Left cardiac atrium (tissue), 4 donors: Measurements from ENCODE around the gene PPP1R36. TPM values are rescaled to one million over a fixed set of nuclear protein-coding genes. Genes with fewer than 3 reads are reported as not detected.
A peak's percentile ranks its signal among the peaks of the same experiment; 100 is the strongest.
"Not testable (repeated sequence)": the region's sequence is repeated elsewhere in the genome, so short reads cannot be mapped to it uniquely, and the experiment has no call there.

ENCODE experiments used
- ATAC-seq, 2 donors: fragments of 200-7000 bp; cut with Tn5 transposase; one replicate each; pipeline ENCODE4 v1.9.1; 2020; ENCODE audit warnings: mild to moderate bottlenecking in 2 of 2, moderate library complexity in 2 of 2
- DNase-seq: peaks from one replicate; pipeline ENCODE4 v3.0.0-alpha.2; 2020
- intact Hi-C, 2 donors: fragments of 100-400 bp; cut with DNase I; formaldehyde crosslinking; loops; one replicate each; pipeline versions ENCODE4 v1.14.1 to v1.15.1; 2022 to 2023
- total RNA-seq, 2 donors: library from RNA; stranded (reverse); fragmentation: NEBNext Ultra II Directional; extraction: Animal tissue kit (Norgen Biotek cat#: 25700); gene quantifications; one replicate each; pipeline ENCODE4 v1.2.1, GENCODE V29; 2021
- donor health status: DM: no; HTN: yes; CAD: no.
- donor health status: DM: no; HTN: yes; CAD: no; lungs with severe emphysema.
- donor health status: DM: yes; HTN: yes; CAD: no.
- donor health status: Dilated cardiomyopathy.

The PPP1R36 gene
- total RNA-seq, 2 donors from 2014 or later = 0.38 to 0.47 TPM

DNA sequence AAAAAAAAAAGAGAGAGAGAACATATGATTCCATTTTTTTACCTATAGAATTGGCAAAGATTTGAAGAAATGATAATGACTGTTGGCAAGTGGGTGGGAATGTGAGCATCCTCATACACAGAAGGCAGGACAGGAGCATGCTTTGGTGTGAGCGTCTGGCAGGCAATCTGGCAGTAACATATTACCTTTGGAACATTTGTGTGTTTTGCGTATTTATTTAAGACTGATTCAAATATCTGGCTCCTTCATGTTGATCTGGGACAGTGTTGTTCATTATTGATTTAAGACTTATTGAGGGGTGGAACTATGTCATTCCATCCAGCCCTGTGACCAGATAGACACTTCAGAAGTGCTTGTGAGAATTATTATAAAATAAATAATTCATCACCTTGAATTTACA is 53.1 kb downstream of the PPP1R36 start:
- DNase-seq = no peak
- ATAC-seq = no peak
- intact Hi-C loops = no loop called here

DNA sequence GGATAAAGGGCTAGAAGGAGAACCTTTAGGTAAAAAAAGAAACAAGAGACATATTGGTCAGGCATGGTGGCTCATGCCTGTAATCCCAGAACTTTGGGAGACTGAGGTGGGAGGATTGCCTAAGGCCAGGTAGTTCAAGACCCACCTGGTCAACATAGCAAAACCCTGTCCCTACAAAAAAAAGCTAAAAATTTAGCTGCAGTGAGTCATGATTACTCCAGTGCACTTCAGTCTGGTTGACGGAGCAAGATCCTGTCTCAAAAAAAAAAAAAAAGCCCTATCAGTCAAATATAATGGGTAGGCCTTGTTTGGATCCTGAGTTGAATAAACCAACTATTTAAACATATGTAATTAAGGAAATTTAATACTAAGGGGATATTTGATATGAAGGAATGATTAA is 54.2 kb downstream of the PPP1R36 start:
- ATAC-seq (no peak), DNase-seq (no peak)
- intact Hi-C loops = no loop called here

- DNase-seq (no peak), ATAC-seq (no peak)
- intact Hi-C loops = no loop called here
These were observed 55.1 kb downstream of the PPP1R36 start for GRCh38 chr14:64604881-64605280.

DNA sequence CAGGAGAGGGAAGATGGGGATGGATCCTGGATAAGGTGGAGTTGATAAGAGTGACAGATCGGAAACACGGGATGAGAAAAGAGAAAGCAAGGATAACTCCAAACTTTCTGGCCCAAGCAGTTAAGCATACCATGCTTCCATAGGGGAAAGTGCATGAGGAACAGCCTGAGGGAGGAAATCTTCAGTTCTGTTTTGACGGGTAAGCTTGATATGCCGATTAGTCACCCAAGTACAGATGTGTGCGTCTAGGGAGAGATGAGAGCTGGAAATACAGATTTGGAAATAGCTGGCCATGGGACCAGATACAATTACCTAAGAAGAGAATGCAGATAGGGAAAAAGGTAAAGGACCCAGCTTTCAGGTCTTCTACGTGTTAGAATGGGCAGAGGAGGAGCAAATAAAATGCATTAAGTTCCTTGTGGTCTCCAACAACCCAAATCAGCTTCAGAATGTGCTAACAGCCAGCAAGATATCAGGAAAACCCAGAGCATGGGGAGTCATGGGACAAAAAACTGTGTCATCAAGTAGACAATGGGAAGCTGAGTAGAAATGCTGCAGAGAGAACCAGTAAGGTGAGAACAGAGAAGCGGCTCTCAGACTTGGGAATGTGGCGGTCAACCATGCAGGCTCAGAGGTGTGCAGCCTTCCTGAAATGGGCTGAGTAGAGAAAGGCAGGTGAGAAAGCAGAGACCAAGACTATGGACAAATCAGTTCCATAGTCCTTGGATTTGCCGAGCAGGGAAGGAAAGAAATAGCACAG is 56.3 kb downstream of the PPP1R36 start:
- DNase-seq (no peak), ATAC-seq (no peak)
- intact Hi-C loops = no loop called here

DNA sequence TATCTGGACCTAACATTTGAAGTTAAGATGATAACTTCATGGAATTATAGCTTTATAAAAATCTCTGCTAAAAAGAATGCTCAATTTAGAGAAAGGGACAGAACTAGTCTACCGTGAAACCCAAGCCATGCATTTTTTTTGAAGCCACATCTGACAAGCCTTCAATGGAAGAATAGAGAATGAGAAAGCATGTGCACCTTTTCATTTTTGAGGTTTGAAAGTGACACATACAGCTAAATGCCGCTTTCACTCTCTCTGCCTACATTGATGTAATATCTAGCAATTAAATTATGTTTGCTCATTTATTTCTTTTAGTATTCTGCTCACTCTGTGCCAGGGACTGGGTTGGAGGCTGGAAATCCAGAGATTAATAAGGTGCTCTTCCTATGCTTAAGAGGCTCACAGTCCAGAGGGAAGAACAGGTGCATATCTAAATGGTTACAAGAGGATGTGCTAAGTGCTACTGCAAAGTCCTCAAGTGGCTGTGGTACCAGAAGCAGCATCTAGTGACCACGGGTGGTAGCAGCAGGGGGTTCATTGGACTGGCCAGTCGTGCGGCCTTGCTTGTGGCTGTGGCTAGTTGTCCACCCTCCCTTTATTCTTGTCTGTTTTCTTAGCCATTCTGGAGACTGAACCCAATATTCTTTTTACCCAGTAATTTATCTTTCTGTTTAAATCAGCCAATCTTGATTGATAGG is 60.4 kb downstream of the PPP1R36 start:
- DNase-seq (no peak), ATAC-seq (no peak)

GRCh38 chr14:64611358-64612020 is 61.7 kb downstream of the PPP1R36 start:
- peak; percentile 52 to 73 for ATAC-seq
- no peak for DNase-seq
- intact Hi-C loops = no loop called here

More for the DNA sequence above, 60.4 kb downstream of the PPP1R36 start:
- intact Hi-C loops = no loop called here

- intact Hi-C loops = no loop called here
- ATAC-seq (peak; percentile 57 to 82), DNase-seq (no peak)
These were observed 62.2 kb downstream of the PPP1R36 start for GRCh38 chr14:64612021-64612380.

GRCh38 chr14:64612971-64613666 is 63.4 kb downstream of the PPP1R36 start:
- ATAC-seq = no peak
- intact Hi-C loops = no loop called here
- DNase-seq = no peak

DNA sequence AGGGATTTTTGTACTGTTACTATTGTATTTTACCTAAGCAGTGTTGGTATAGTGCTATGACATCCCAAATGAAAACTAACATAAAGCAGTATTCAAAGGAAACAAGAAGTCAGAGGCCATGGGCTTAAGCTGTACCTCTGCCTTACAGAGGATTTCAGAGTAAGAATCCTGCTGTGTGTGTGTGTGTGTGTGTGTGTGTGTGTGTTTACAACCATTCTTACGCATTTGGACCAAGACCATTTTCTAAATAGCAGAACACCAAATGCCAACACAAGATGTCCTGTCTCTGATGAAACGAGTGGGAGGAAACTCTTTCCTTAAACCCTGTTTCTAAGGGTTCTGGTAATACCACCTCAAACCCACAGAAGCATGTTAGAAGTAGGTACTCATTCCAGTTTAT is 64.4 kb downstream of the PPP1R36 start:
- intact Hi-C loops = no loop called here
- ATAC-seq = no peak

GRCh38 chr14:64614805-64615391 is 65.1 kb downstream of the PPP1R36 start:
- intact Hi-C loops = no loop called here
- DNase-seq (no peak), ATAC-seq (peak in 1 of 2 donors; percentile 30)

More for the DNA sequence above, 64.4 kb downstream of the PPP1R36 start:
- DNase-seq = no peak

- ATAC-seq, DNase-seq, intact Hi-C loops: not testable (repeated sequence)
These were observed 68.2 kb downstream of the PPP1R36 start for GRCh38 chr14:64617872-64618408.

DNA sequence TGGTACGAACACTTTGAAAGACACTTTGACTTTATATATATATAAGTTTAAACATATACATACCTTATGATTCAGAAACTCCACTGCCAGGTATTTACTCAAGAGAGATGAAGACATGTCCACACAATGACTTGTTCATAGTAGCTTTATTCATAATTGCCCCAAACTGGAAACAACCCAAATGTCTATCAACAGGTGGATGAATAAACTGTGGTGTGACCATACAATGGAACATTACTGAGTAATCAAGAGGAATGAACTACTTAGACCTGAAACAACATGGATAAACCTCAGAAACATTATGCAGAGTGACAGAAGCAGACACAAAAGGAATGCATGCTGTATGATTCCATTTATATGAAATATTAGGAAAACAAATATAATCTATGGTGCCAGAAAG is 71.1 kb downstream of the PPP1R36 start:
- intact Hi-C loops = no loop called here
- DNase-seq (no peak), ATAC-seq (no peak)

DNA sequence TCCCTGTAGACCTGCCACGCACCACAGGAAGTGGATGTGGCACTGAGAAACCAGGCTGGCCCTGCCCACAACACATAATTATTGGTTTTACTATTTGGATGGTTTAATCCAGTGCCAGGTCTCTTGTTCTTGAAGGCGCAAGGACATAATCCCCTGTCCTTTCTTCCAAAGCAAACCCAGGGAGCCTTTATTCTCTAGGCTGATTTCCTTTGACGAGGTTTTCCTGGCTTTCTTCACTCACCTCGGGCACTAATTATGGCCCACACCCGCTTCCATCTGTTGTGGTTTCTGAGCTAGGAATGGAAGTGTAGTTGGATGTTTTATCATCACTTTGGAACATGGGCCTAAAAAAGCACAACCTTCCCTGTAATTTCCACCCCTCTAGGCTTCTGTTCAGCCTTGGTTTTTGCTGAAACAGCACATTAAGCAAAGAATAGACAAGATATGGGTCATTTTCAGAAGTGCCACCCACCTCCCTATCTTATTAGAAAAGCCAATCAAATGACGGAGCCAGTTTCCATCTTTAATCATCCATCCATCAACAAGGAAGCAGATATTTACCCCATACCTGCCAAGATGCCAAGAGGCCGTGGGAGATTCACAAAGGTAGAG is 73.9 kb downstream of the PPP1R36 start:
- no peak for DNase-seq
- ATAC-seq = no peak
- intact Hi-C loops = no loop called here

GRCh38 chr14:64625386-64626232 is 75.8 kb downstream of the PPP1R36 start:
- ATAC-seq (peak in 1 of 2 donors; percentile 42), DNase-seq (no peak)
- intact Hi-C loops = no loop called here

- DNase-seq = no peak
- intact Hi-C loops = no loop called here
- peak in 1 of 2 donors; percentile 50 for ATAC-seq
These were observed 79.2 kb downstream of the PPP1R36 start for GRCh38 chr14:64628940-64629408.

DNA sequence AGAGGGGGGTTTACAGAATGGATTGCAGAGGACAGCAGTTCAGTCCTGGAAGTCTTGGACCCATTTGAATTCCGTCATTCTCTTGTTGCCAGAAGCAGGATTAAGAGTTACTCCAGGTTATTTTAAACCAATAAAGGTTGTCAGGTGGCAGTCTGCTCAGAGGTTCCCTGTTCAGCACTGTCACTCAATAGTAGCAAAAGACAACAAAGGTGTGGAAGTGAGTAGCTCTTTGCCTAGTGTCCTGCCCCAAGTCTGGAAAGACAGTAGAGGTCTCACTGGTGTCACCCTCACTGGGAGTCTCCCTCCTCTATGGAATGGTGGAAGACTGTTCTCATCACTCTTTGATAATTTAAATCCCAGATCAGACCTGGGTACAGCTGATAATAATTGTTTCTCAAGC is 81.0 kb downstream of the PPP1R36 start:
- intact Hi-C loops = loop anchor here in 1 of 2 donors (10.0 kb wide), 1 partner anchor 96 kb away; no protein-coding TSS in a partner anchor
- ATAC-seq (no peak), DNase-seq (no peak)

DNA sequence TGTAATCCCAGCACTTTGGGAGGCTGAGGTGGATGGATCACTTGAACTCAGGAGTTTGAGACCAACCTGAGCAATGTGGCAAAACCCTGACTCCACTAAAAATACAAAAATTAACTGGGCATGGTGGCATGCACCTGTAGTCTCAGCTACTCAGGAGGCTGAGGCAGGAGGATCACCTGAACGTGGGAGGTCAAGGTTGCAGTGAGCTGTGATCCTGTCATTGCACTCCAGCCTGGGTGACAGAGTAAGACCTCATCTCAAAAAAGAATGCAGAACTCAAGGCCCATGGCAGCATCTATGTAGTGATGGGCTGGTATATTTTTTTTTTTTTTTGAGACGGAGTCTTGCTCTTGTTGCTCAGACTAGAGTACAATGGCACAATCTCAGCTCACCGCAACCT is 81.5 kb downstream of the PPP1R36 start:
- intact Hi-C loops = loop anchor here in 1 of 2 donors (10.0 kb wide), 1 partner anchor 96 kb away; no protein-coding TSS in a partner anchor
- ATAC-seq, DNase-seq: not testable (repeated sequence)
